GM10847 (cell line): ENCODE measurements around the gene MYCL.

ENCODE experiments used
- POLR2A ChIP-seq: IDR thresholded peaks from 2 replicates; pipeline ENCODE4 v1.6.1; 2011; ENCODE audit not compliant: insufficient read length; ENCODE audit errors: extremely low read depth

The MYCL gene

GRCh38 chr1:39928809-39929587 is 27.3 kb upstream of the MYCL start:
- TF ChIP-seq POLR2A, result no peak

- no peak for TF ChIP-seq POLR2A
Observed at GRCh38 chr1:39927538-39927937, 25.8 kb upstream of the MYCL start.

- TF ChIP-seq POLR2A, result no peak
Observed at GRCh38 chr1:39926820-39927219, 25.1 kb upstream of the MYCL start.

GRCh38 chr1:39926343-39926793 is 24.7 kb upstream of the MYCL start:
- TF ChIP-seq POLR2A, result no peak

GRCh38 chr1:39925721-39926342 is 24.1 kb upstream of the MYCL start:
- no peak for TF ChIP-seq POLR2A

GRCh38 chr1:39922251-39922688 is 20.6 kb upstream of the MYCL start:
- TF ChIP-seq POLR2A, result no peak

GRCh38 chr1:39919545-39919944 is 17.8 kb upstream of the MYCL start:
- no peak for TF ChIP-seq POLR2A

- TF ChIP-seq POLR2A, result no peak
Observed at GRCh38 chr1:39917825-39918224, 16.1 kb upstream of the MYCL start.

GRCh38 chr1:39915499-39916129 is 13.9 kb upstream of the MYCL start:
- TF ChIP-seq POLR2A, result no peak

GRCh38 chr1:39910263-39910662 is 8.5 kb upstream of the MYCL start:
- no peak for TF ChIP-seq POLR2A

GRCh38 chr1:39908534-39908933 is 6.8 kb upstream of the MYCL start:
- TF ChIP-seq POLR2A, result no peak

- no peak for TF ChIP-seq POLR2A
Observed at GRCh38 chr1:39907528-39908453, 6.1 kb upstream of the MYCL start.

GRCh38 chr1:39905172-39905571 is 3.5 kb upstream of the MYCL start:
- no peak for TF ChIP-seq POLR2A

- TF ChIP-seq POLR2A, result no peak
Observed at GRCh38 chr1:39902460-39902807, 717 bp upstream of the MYCL start.

- no peak for TF ChIP-seq POLR2A
Observed at GRCh38 chr1:39901464-39901713, 328 bp downstream of the MYCL start.
